ENCODE results near the gene WNT3A. TPM values are rescaled to one million over a fixed set of nuclear protein-coding genes. Genes with fewer than 3 reads are reported as not detected.

Gene WNT3A
- total RNA-seq, 1 donor from 2014 or later = 6.0 TPM

DNA sequence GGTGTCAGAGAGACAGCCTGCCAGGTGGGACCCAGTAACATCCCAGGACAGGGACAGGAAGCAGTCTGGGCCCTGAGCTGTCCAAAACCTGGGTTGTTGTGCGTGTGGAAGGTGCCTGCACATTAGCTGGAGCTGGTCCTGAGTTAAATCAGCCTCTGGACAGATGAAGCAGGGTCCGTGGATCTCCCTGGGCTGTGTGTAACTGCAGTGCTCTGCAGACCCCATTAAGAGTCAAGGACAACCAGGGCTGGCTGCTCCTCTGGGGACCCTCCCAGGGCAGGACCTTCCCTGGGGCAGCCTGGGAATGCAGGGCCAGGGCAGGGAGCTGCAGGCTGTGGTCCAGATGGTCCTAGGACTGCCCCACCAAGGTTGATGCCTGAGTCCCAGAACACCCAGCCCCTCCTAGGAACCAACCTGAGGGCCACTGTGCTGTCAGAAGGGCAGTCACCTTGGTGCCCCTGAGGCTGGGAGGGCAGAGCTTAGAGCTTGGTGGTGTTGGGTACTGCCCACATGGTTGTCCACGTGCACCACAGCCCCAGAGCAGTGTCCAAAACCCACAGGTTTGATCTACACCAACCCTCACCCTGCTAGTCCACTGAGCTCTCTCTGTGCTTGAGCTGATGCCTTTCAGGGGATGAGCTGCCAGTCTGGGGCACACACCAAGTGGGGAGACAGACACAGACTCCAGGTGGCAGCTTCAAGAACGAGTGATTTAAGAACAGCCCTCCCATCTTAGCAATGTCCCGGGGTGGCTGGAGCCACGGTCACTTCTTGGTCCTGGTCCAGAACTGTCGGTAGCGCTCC lies 99.4 kb downstream of the WNT3A start:
- H3K9me3 ChIP-seq = no peaks in the 10 kb centered on the region
- ATAC-seq = no peak
- H3K4me1 ChIP-seq = peaks cover 44% of the 10 kb centered on the region
- intact Hi-C loops (cut with DNase I) = no loop called here
- DNase-seq = no peak
- H3K4me3 ChIP-seq = no peak overlapping the region
- H3K36me3 ChIP-seq = peaks cover 23% of the 10 kb centered on the region
- no peak overlapping the region for H3K27ac ChIP-seq
- H3K27me3 ChIP-seq (ENCODE audit: low read depth) = no peaks in the 10 kb centered on the region
- TF ChIP-seq, protein P1, sequence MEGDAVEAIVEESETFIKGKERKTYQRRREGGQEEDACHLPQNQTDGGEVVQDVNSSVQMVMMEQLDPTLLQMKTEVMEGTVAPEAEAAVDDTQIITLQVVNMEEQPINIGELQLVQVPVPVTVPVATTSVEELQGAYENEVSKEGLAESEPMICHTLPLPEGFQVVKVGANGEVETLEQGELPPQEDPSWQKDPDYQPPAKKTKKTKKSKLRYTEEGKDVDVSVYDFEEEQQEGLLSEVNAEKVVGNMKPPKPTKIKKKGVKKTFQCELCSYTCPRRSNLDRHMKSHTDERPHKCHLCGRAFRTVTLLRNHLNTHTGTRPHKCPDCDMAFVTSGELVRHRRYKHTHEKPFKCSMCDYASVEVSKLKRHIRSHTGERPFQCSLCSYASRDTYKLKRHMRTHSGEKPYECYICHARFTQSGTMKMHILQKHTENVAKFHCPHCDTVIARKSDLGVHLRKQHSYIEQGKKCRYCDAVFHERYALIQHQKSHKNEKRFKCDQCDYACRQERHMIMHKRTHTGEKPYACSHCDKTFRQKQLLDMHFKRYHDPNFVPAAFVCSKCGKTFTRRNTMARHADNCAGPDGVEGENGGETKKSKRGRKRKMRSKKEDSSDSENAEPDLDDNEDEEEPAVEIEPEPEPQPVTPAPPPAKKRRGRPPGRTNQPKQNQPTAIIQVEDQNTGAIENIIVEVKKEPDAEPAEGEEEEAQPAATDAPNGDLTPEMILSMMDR (IDR thresholded peaks at IDR 0.05) = no peak

DNA sequence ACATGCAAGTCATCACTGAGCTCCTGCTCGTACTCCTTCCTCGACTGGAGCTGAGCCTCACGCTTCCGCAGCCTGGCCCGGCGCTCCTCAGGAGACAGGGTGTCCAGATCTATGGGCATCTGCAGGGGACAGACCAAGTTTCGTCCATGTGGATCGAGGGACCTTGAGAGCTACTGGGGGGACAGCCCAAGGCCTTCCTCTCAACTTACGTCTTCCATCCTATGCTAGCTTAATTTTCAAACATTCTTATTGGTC lies 99.9 kb downstream of the WNT3A start:
- peaks cover 23% of the 10 kb centered on the region for H3K36me3 ChIP-seq
- no peaks in the 10 kb centered on the region for H3K27me3 ChIP-seq (ENCODE audit: low read depth)
- H3K4me3 ChIP-seq = no peak overlapping the region
- DNase-seq (no peak), ATAC-seq (no peak)
- no peaks in the 10 kb centered on the region for H3K9me3 ChIP-seq
- intact Hi-C loops (cut with DNase I) = no loop called here
- H3K27ac ChIP-seq = no peak overlapping the region
- TF ChIP-seq, protein P1 (IDR thresholded peaks at IDR 0.05) = no peak
- H3K4me1 ChIP-seq = peaks cover 39% of the 10 kb centered on the region

DNA sequence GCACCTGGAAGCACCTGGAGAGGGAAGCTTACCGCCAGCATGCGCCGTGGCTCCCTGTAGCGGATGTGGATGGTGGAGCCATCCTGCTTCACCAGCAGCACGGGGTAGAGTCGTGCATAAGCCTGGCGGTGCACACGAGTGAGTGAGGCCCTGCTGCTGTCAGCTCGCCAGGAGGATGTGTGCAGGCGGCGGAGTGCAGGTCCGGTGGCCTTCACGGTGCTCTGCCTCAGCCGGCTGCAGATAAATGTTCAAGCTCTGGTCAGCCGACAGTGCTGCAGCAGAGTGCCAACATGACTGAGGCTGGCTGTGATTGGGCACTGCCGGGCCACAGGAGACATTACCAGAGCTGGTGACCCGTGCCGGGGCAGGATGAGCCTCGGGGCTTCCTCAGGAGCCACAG lies 100.8 kb downstream of the WNT3A start:
- TF ChIP-seq, protein P1 (IDR thresholded peaks at IDR 0.05) = no peak
- Histone ChIP-seq H3K9me3 (no peaks in the 10 kb centered on the region), H3K27ac (no peak overlapping the region), H3K4me1 (peaks cover 31% of the 10 kb centered on the region), H3K27me3 (ENCODE audit: low read depth) (no peaks in the 10 kb centered on the region), H3K36me3 (peaks cover 23% of the 10 kb centered on the region), H3K4me3 (no peak overlapping the region)
- DNase-seq (peak; percentile 45), ATAC-seq (no peak)
- intact Hi-C loops (cut with DNase I) = no loop called here

DNA sequence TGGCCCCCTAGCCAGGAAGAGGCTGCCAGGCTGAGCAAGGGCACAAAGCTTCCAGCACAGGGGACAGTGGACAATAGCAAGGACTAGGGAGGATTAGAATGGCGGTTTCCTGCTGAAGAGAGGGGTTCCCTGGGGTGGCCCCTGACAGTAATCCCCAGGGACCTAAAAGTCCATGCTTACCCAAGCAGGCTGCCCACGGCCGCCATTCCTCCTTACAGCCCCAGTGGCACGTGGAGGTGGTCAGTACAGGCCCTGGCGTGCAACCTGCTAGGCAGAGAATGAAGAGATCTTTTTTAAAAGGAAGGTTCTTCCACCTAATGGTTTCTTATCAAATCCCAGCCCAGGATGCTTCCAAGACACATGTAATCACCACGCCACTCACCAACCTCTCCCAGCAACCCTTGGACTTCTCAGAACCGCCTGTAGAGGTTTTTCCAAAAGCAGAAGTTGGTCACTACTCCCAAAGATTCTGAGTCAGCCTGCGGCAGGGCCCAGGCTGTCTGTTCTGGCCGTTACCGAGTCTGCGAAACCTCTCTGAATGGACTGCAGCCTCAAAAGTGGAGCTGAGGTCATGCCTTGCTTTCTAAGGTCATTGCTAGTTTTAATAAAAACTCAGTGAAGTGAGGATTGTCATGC lies 101.4 kb downstream of the WNT3A start:
- peak; percentile 51 for DNase-seq
- Histone ChIP-seq H3K36me3 (peaks cover 23% of the 10 kb centered on the region), H3K27me3 (ENCODE audit: low read depth) (no peaks in the 10 kb centered on the region), H3K27ac (peak overlapping the region; percentile 92), H3K4me1 (peaks cover 31% of the 10 kb centered on the region), H3K4me3 (peak overlapping the region; percentile 78), H3K9me3 (no peaks in the 10 kb centered on the region)
- no peak for ATAC-seq
- intact Hi-C loops (cut with DNase I) = no loop called here
- TF ChIP-seq, protein P1 (IDR thresholded peaks at IDR 0.05) = no peak

DNA sequence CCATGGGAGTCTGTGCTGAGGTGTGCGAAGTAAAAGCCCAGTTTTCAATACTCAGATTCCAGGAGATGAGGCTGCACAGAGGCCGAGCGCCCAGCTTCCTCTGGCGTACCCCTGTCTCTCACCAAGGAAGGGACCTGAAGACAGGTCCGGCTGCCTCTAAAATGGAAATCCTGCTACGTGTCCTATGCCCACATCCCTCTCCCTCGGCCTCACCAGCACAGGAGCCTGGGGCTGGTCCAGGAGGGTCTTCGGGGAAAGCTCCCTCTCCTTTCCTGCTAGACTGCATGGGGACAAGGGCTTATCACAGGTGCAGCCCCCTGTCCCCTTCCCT lies 101.9 kb downstream of the WNT3A start:
- peak overlapping the region; percentile 78 for H3K4me3 ChIP-seq
- DNase-seq (peak; percentile 48), ATAC-seq (no peak)
- peaks cover 23% of the 10 kb centered on the region for H3K36me3 ChIP-seq
- intact Hi-C loops (cut with DNase I) = no loop called here
- TF ChIP-seq, protein P1 (IDR thresholded peaks at IDR 0.05) = no peak
- peaks cover 27% of the 10 kb centered on the region for H3K4me1 ChIP-seq
- H3K27me3 ChIP-seq (ENCODE audit: low read depth) = no peaks in the 10 kb centered on the region
- H3K27ac ChIP-seq = peak overlapping the region; percentile 92
- no peaks in the 10 kb centered on the region for H3K9me3 ChIP-seq
